Stimulated activated CD8-positive, alpha-beta memory T cell treated with anti-CD3 and anti-CD28 coated beads, Interleukin-4, amount 100 ng/mL, for 4 hours (primary cell): ENCODE measurements around the gene NDUFA7.
"Not testable (repeated sequence)": the region's sequence is repeated elsewhere in the genome, so short reads cannot be mapped to it uniquely, and the experiment has no call there.

Experiments used
- DNase-seq, 2 donors: peaks; one replicate each; pipeline ENCODE4 v3.0.0-alpha.2; 2020; ENCODE audit warnings: low read depth in 2 of 2, low spot score in 1 of 2

The NDUFA7 gene

DNA sequence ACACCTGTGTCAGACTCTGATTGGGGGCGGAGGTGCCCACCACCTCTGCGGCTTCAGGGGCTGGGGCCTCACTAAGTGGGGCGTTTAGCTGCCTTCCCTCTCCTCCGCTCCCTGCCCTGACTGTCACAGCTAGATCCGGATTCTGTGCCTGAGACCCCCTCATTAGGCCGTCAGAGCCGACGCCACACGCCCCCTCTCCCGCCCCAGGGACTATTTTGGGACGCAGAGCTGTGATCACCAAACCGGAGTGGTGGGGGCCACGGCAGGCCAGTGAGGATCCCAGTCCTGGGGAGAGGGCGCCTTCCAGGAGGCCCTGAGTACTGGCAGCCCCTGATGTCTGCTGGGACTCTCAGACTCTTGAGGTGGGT lies 21.1 kb upstream of the NDUFA7 start:
- DNase-seq = no peak

DNA sequence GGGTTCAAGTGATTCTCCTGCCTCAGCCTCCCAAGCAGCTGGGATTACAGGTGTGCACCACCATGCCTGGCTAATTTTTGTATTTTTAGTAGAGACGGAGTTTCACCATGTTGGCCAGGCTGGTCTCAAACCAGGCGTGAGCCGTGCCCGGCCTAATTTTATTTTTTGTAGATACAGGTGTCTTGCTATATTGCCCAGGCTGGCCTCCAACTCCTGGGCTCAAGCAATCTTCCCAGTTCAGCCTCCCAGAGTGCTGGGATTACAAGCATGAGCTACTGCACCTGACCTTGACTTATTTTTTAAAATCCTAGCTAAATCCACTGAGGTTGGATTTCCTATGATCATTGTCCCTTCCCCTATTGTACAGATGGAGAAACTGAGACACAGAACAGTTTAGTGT lies 20.3 kb upstream of the NDUFA7 start:
- DNase-seq = not testable (repeated sequence)

DNA sequence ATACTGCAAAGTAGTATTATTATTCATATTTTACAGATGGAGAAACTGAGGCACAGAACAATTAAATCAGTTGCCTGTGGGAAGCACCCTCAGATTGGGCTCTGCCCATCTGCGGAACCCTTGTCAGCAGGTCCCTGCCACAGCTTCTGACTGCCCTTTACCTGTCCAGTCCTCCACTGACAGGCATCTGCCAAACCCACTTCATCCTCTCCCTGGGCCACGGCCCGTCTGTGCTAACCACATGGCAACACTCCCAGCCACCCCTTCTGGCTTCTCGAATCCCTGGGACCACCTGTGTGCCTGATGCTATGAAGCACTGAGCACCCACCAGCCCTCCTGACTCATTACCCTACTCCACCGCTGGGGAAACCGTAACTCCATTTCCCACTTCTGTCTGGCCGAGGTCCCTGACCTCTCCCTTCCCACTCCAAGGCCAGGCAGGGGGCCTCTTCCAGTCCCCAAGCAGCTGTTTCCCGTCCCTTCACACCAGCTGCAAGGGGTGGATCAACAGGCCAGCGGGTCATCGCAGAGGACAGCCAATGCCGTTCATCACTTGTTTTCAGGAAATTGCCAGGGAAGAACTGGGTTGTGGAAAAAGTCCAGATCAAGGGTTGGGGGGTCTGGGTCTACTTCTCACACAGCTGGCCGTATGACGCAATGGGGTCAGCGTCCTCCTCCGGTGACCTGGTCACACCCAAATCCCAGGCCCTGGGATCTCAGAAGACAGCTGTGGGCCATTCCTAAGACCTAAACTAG lies 19.3 kb upstream of the NDUFA7 start:
- DNase-seq = no peak

DNA sequence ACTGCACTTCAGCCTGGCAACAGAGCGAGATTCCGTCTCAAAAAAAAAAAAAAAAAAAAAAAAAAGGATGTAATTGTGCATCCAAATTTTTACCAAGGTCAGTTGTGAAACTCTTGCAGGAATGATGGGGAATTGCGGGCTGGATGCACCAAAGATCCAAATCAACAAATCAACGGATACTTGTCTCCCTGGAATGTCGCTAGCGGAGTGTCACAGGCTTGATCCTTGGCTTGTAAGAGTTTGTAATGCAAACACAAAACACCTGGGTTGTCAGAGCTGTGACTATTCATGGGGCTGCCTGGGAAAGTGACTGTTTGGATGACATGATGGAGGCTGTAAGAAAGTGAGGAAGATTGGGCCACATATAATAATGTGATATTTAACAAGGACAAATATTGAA lies 17.7 kb upstream of the NDUFA7 start:
- no peak for DNase-seq

DNA sequence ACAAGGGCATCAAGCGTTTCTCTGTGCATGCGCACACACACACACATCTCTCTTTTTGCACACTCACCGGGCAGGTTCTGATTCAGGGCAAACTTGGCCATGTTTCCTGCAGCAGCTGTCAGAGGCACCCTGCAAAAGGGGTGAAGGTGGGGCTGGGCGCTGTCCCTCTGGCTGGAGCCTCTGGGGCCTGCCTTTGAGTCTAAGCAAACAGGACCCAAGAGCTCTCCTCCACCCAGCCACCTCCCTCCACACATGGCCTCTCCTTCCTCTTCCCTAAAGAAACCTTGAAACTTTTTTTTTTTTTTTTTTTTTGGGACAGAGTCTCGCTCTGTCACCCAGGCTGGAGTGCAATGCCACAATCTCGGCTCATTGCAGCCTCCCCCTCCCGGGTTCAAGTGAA lies 16.6 kb upstream of the NDUFA7 start:
- DNase-seq = no peak

DNA sequence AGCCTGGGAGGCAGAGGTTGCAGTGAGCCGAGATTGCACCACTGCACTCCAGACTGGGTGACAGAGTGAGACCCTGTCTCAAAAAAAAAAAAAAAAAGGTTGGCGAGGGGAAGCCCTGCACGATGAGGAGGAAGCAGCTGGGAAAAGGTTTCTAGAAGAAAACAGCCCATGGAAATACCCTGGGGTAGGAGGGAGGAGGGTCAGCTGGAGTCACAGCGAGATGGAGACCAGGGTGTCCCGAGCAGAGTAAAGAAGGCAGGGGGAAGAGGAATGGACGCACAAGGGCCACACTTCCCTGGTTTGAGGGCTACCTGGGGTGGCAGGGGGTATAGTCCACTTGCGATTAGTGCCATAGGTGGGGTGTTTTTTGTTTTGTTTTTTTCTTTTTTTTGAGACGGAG lies 15.5 kb upstream of the NDUFA7 start:
- DNase-seq = no peak

DNA sequence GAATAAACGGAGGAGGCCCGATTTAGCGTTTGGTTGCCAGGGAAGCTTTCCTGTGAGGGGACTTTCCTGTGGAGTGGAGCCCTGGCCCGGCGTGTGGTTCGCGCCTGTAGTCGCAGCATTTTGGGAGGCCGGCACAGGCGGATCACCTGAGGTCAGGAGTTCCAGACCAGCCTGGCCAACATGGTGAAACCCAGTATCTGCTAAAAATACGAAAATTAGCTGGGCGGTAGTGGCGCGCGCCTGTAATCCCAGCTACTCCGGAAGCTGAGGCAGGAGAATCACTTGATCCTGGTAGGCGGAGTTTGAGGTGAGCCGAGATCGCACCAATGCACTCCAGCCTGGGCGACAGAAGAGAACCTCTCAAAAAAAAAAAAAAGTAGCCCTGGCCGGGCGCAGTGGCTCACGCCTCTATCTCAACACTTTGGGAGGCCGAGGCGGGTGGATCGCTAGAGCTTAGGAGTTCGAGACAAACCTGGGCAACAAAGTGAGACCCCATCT lies 14.9 kb upstream of the NDUFA7 start:
- no peak for DNase-seq

DNA sequence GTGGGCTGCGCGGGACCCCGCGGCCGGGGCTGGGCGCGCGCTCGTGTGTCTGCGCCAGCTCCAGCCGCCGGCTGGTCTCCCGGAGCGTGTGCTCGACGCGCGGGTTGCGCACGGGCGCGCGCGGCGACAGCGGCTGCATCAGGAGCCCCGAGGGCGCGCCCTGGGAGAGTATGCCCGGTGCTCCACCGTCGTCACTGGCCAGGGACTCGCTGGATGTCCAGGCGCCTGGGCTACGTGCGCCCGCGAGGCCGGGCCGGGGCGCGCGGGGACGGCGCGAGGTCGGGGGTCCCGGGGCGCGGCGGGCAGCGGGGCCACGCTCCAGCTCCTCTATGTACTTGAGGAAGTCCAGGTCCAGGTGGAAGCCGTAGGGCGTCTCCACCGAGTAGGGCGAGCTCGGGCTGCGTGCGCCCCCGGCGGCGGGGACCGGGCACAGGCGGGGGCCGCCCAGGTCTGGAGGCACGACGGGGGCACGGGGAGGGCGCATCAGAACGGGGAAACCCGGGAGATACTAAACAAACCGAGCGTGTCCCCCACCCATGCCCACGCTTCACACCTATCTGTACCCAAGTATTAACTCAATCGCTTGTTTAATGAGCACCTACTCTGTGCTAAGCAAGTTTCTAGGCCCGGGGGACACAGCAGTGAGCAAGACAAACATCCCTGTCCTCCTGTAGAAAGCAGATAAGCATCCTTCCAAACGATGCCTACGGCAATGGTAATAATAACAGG lies 14.3 kb upstream of the NDUFA7 start:
- DNase-seq = no peak

DNA sequence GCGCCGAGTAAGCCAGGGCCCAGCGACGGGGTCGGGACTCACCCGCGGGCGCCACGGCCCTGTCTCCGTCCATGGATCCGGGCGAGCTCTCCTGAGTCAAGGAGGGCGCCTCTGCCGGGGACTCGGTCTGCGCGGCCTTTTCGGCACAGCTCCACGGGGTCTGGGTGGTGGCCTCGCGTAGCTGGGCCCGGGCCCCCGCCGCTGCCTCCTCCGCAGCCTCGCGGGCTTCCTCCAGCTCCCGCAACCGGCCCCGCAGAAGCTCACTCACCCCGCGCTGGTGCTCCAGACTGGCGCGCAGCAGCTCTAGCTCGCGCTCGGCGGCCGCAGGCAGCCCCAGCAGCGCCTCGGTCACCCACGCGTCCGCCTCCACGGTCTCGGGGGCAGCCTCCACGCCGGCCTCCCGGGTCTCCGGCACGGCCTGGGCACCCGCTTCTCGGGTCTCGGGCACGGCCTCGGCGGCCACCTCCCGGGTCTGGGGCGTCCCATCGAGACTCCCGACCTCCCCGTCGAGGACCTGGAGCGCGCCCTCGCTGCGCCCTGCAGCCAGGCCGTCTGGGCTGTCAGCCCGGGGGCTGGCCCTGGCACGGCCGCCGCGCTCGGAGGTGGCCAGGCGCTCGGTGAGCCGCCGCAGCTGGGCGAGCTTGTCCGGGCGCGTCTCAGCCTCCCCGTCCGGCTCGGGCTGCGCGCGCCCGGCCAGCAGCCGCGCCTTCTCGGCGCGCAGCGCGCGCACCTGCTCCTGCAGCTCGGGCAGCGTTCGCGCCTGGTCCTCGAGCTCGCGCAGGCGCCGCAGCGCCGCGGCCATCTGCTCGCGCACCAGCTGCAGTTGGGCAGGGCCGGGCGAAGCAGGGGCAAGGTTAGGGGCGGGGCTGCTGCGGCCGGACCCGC lies 13.5 kb upstream of the NDUFA7 start:
- DNase-seq = no peak

DNA sequence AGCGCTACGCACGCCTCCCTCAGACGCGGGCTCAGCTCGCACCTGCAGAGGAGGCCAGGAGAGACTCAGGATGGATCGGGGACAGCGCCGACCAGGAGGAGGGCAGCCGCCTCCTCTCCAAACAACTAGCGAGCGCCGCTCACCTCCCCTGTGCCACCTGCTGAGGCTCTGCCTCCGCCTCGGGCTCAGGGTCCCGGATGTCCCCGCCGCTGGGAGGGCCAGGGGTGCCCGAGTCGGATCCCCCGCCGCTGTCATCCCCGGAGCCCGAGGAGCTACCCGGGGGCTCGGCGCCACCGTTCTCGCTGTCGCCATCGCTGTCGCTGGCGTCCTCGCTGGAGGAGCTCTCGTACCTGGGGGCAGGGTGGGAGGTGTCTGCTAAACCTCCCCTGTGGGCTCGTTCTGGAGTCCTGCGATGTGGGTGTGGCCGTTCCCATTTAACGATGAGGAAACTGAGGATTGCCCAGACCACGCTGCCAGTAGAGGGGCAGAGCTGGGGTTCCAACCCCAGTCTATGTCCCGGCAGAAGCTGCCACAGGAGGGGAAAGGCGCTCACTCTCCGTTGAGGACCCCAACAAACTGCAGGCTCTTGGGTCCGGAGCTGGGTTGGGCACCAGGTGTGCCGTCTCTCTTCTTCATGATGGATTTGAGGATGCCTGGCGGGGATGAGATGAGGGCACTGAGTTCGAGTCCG lies 12.7 kb upstream of the NDUFA7 start:
- no peak for DNase-seq

DNA sequence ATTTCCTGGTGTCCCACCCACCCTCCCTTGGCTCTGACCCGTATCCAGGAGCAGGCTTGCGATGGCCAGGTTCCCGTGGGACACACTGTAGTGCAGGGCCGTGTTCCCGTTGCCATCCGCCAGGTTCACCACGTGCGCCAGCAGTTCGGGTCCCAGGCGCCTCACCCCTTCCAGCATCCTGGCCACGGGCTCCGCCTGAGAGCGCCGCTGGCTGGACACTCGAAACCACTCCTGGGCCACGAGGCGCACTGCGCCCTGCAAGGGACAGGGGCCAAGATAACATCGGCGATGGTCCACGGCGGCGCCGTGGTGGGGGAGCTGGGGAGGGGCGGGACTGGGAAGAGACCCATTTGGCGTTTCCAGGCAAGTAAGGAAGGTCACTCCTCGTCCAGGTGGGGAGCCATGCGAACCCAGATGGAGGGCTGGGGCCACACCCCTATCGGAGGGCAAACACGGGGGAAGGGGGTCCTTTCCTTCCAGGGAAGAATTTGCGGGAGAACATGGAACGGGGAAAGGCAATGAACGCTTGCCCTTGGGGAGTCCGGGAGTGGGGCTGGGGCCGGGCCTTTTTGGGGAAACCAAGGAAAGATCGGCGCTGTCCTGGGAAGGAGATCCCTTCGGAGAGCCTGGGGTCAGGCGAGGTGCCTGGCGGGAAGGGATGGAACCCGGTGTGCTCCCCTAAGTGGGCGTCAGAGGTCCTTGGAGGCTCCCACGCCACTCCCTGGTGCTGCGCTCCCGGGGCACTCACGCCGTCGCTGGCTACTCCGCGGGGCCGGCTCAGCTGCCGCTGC lies 12.0 kb upstream of the NDUFA7 start:
- DNase-seq = no peak

DNA sequence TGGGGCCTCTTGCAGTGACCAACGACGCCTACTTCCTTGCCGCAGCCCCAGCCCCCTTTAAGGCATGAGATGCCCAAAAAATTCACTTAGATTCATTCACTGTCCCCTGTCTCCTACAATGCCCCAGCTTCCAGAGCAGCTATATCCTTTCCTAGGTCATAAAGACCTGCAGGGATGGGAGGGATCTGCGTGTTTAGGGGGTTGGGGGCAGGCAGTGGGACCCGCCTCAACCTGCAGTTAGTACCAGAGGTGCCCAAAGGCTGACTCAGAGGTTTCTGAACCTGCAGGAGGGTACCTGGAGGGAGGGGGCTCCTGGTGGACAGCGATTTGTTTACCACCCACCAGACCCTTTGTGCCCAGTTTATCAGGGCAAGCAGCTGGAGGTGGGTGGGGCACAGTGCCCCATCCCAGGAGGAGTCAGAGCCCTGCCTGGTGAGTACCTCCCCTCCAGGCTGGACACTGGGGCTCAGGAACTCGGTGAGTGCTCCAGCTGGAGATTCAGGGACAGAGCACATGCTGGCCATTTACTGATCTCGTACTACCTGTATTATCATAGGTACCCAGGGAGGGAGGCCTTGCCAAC lies 10.2 kb upstream of the NDUFA7 start:
- no peak for DNase-seq

DNA sequence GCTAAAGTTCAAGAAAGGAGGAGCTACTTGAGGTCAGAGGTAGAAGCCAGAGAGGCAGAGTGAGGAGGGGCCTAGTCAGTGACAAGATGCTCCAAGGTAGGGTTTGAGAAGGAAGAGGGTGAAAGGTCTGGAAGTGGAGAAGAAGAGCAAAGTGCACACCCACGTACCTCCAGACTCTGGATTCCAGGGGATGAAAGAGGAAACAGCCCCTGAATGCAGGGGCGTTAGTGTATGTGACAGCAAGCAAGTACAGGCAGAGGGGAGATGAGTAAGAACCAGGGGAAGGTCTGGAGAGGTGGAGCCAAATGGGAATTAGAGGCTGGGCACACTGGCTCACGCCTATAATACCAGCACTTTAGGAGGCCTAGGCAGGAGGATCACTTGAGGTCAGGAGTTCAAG lies 8.8 kb upstream of the NDUFA7 start:
- no peak for DNase-seq

DNA sequence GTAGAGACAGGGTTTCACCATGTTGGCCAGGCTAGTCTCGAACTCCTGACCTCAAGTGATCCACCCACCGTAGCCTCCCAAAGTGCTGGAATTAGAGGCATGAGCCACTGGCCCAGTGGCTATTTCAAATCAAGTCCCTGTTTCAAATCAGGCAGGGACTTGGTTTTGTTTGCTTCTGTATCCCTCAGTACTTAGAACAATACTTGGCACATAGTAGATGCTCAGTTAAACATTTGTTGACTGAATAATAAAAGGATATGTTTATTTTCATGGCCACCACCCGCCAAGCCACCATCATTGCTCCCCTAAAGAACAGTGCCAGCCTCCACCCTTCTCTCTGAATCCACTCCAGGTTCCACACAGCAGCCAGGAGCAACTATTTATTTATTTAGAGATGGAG lies 4.3 kb upstream of the NDUFA7 start:
- DNase-seq = no peak

DNA sequence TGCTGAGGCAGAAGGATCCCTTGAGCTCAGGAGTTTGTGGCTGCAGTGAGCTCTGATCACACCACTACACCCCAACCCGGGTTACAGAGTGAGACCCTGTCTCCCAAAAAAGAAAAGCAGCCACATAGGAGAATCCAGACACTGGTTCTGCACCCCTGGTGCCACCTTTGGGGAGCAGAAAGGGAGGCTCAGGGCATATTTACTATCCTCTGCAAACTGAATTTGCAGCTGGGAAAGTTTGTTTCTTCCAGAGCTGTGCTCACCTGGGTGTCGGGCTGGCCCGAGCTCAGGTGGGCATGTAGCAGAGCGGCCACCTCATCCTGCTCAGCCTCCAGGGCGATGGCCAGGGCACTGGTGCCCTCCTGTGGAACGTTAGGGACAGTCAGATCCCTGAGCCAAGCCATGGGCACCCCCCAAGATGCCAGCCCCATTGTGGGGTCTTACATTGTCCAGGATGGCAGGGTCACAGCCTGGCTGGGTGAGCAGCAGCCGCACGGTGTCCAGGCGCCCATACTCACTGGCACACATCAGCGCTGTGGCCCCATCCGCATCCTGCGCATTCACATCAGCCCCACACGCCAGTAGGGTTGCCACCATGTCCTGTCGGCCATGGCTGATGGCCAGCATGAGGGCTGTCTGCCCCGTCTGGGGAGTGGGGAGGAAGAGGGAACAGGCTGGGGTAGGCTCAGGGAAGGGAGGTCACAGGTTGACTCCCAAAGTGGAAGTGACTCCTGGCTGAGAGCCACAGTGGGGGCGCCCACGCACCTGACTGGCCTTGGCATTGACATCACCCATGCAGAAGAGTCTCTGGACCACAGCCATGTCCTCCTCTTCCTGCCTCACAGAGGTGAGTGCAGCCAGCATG lies 3.2 kb upstream of the NDUFA7 start:
- DNase-seq = no peak

DNA sequence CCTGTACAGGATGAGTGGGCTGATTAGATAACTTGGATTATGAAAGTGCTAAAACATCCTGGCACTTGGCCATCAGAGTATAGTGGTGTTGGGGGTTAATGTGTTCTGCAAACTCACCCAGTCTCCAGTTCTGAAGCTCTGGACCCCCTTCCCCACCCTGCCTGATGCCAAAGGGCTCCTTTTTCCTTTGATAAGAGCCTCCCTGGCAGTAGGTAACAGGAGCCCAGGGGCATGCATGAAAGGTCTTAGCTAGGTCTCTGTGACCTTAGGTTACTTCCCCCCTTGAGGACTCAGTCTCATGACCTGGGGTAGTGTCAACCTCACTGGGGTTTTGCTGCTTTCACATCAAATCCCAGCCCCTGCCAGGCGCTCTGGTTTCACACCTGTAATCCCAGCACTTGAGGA lies 2.6 kb upstream of the NDUFA7 start:
- no peak for DNase-seq

DNA sequence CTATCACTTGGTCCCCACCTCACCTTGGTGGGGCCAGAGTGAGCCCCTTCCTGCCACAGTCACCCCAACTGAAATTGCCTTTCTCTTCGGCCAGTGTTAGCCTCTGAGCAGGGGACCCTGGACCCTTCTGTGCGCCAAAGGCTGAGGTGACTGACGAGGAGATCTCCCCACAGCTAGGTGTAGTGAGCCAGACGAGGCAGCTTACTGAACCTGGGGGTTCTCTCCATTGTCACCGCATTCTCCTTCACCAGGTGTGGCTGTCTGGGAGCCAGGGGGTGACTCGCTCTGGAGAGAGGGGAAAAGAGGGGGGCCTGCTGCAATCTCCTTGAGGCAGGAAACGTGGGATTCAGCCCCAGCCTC lies 1.4 kb upstream of the NDUFA7 start:
- no peak for DNase-seq

DNA sequence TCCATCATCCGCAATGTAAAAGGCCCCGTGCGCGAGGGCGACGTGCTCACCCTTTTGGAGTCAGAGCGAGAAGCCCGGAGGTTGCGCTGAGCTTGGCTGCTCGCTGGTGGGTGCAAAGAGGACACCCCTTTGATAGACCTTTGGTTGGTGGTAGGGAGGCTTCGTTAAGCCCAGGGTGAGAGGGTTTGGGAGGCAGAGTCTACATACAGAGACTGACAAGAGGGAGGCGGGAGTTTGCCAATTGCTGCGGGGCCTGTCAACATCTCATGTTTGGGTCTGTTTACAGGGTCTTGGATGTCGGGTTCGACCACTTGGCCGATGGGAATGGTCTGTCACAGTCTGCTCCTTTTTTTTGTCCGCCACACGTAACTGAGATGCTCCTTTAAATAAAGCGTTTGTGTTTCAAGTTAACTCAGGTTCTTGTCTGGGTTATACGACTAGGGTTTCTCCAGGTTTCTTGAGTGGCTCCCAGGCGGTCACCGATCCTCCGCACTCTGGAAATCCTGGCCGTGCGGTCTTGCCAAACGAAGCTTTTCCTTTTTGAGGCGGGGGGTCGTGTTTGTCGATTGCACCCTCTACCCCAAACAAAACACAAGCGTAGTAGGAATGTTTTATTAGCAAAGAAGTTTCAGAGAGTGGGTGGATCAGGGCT lies 937 bp upstream of the NDUFA7 start:
- DNase-seq = no peak
